Neural cell (in vitro differentiated cells): Measurements from ENCODE around the gene GRM2. TPM values are rescaled to one million over a fixed set of nuclear protein-coding genes. Genes with fewer than 3 reads are reported as not detected.

ENCODE experiments used
- H2AFZ ChIP-seq: fragments of 200-600, 300-800 bp; sonication (generic), shearing (Covaris generic); 2 replicates; pipeline ENCODE4 v1.6.0; 2014; ENCODE audit warnings: low read depth, mild to moderate bottlenecking, antibody characterized with exemption, low read length, moderate library complexity
- H3F3A ChIP-seq: fragments of 200-600 bp; shearing (Covaris generic); 2 replicates; pipeline ENCODE4 v1.6.1; 2016; ENCODE audit warnings: mild to moderate bottlenecking, moderate library complexity, mixed read lengths, antibody characterized with exemption, low read length; ENCODE audit not compliant: insufficient read depth, poor library complexity, severe bottlenecking
- H3K27ac ChIP-seq: fragments of 200-600, 300-800 bp; sonication (generic), shearing (Covaris generic); 2 replicates; pipeline ENCODE4 v1.5.1; 2014; ENCODE audit warnings: mild to moderate bottlenecking, low read length, moderate library complexity
- H3K27me3 ChIP-seq: fragments of 300-800, 200-600 bp; sonication (generic), shearing (Covaris generic); 2 replicates; pipeline ENCODE4 v1.6.0; 2014; ENCODE audit warnings: mild to moderate bottlenecking, low read depth, low read length, moderate library complexity; ENCODE audit not compliant: insufficient read depth
- H3K36me3 ChIP-seq: fragments of 300-800, 200-600 bp; sonication (generic), shearing (Covaris generic); 2 replicates; pipeline ENCODE4 v1.5.1; 2014; ENCODE audit warnings: mild to moderate bottlenecking, antibody characterized with exemption, low read length, moderate library complexity; ENCODE audit not compliant: insufficient read depth
- H3K4me2 ChIP-seq: fragments of 300-800, 200-600 bp; sonication (generic), shearing (Covaris generic); 2 replicates; pipeline ENCODE4 v1.6.0; 2014; ENCODE audit warnings: mild to moderate bottlenecking, low read length
- H3K4me3 ChIP-seq: fragments of 300-800, 200-600 bp; sonication (generic), shearing (Covaris generic); 2 replicates; pipeline ENCODE4 v1.5.1; 2014; ENCODE audit warnings: mild to moderate bottlenecking, low read length, moderate library complexity
- H3K79me2 ChIP-seq: fragments of 200-600 bp; shearing (Covaris generic); replicated peaks from 2 replicates; pipeline ENCODE4 v1.6.0; 2014; ENCODE audit warnings: mild to moderate bottlenecking, low read length, moderate library complexity; ENCODE audit not compliant: insufficient read depth
- H3K9ac ChIP-seq: fragments of 300-800, 200-600 bp; sonication (generic), shearing (Covaris generic); 2 replicates; pipeline ENCODE4 v1.6.1; 2016; ENCODE audit warnings: mild to moderate bottlenecking, low read length, mixed read lengths
- H3K9me2 ChIP-seq: fragments of 200-600 bp; shearing (Covaris generic); 2 replicates; pipeline ENCODE4 v1.6.1; 2016; ENCODE audit warnings: mild to moderate bottlenecking, low read length, mixed read lengths; ENCODE audit not compliant: insufficient read depth
- H3K9me3 ChIP-seq: fragments of 200-600, 300-800 bp; sonication (generic), shearing (Covaris generic); 2 replicates; pipeline ENCODE4 v1.6.1; 2016; ENCODE audit warnings: mild to moderate bottlenecking, mixed run types, low read length, moderate library complexity, mixed read lengths
- H4K20me1 ChIP-seq: fragments of 200-600 bp; shearing (Covaris generic); 2 replicates; pipeline ENCODE4 v1.6.1; 2016; ENCODE audit warnings: mild to moderate bottlenecking, mixed run types; ENCODE audit not compliant: insufficient read depth
- CTCF ChIP-seq: fragments of 450-650 bp; IDR thresholded peaks from 2 replicates; pipeline ENCODE4 v1.5.1; 2014; ENCODE audit warnings: antibody characterized with exemption, mild to moderate bottlenecking, moderate library complexity; ENCODE audit not compliant: poor library complexity, severe bottlenecking
- EP300 ChIP-seq: fragments of 450-650 bp; conservative IDR thresholded peaks from 2 replicates; pipeline ENCODE4 v1.6.1; 2014; ENCODE audit warnings: antibody characterized with exemption, mild to moderate bottlenecking, moderate library complexity; ENCODE audit not compliant: poor library complexity, severe bottlenecking
- EZH2 ChIP-seq: fragments of 200-600, 300-800 bp; shearing (Covaris generic), sonication (generic); IDR thresholded peaks from 2 replicates; pipeline ENCODE4 v1.6.1; 2014; ENCODE audit warnings: antibody characterized with exemption, low read length, borderline replicate concordance, mild to moderate bottlenecking; ENCODE audit not compliant: insufficient read depth, poor library complexity, severe bottlenecking
- MXI1 ChIP-seq: fragments of 450-650 bp; conservative IDR thresholded peaks from 2 replicates; pipeline ENCODE4 v1.6.1; 2014; ENCODE audit warnings: antibody characterized with exemption, mild to moderate bottlenecking; ENCODE audit not compliant: poor library complexity, severe bottlenecking
- POLR2AphosphoS5 ChIP-seq: IDR thresholded peaks from 2 replicates; pipeline ENCODE4 v1.6.1; 2012
- RAD21 ChIP-seq: fragments of 450-650 bp; conservative IDR thresholded peaks from 2 replicates; pipeline ENCODE4 v1.6.1; 2014; ENCODE audit warnings: antibody characterized with exemption, mild to moderate bottlenecking, moderate library complexity
- SMC3 ChIP-seq: fragments of 450-650 bp; conservative IDR thresholded peaks from 2 replicates; pipeline ENCODE4 v1.6.1; 2014; ENCODE audit warnings: antibody characterized with exemption, mild to moderate bottlenecking, moderate library complexity; ENCODE audit not compliant: poor library complexity
- TAF1 ChIP-seq: IDR thresholded peaks from 2 replicates; pipeline ENCODE4 v1.6.1; 2012; ENCODE audit warnings: low read depth
- polyA plus RNA-seq: library from polyadenylated mRNA; depleted of rRNA; stranded (reverse); fragments of >200 nt; gene quantifications from 2 replicates; pipeline ENCODE4 v1.2.3, GENCODE V29; 2014
- TF ChIP-seq, protein P1 (sequence below): IDR thresholded peaks from 2 replicates; pipeline ENCODE4 v1.6.1; 2012; ENCODE audit warnings: borderline replicate concordance

The GRM2 gene
- polyA plus RNA-seq, 1 donor from 2014 or later, result 9.1 TPM

DNA sequence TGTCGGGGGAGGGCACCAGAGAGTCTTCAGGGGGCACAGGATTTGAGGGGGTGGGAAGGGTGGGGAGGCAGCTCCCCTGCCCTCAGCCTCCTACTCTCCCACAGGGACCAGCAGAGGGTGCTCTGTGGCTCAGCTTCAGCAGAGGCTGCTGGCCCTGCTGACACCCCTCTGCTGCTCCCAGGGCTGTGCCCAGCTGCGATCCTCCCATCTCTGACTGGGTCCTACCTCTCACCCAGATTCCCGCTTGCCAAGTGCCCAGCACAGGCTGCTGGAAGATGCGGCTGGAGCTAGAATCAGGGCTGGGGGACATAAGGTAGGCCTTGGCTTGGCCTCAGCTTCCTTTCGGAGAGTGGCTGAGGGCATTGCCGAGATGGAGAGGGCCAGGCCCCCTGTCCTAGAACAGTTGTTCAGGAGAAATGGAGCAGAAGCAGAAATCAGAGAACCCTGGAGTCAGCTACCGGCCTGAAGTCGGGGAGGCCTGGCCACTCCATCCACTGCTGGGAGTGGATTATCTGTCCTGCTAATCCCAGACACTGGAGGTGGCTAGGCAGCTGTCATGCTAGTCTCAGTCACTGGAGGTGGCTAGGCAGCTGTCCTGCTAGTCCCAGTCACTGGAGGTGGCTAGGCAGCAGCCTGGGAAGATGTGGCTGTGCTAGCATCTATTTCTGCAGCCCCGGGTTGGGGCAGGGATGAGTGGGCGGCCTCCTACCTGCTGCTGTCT lies 3.9 kb downstream of the GRM2 start:
- no peaks in the 10 kb centered on the region for H3K9me2 ChIP-seq
- no peaks in the 10 kb centered on the region for H3K36me3 ChIP-seq
- peaks cover 14% of the 10 kb centered on the region for H3K27me3 ChIP-seq
- H3K9me3 ChIP-seq, result no peaks in the 10 kb centered on the region
- H2AFZ ChIP-seq, result no peak overlapping the region
- H3K27ac ChIP-seq, result no peak overlapping the region
- no peaks in the 10 kb centered on the region for H4K20me1 ChIP-seq
- no peak overlapping the region for H3K4me3 ChIP-seq
- H3F3A ChIP-seq, result no peaks in the 10 kb centered on the region
- no peak for TF ChIP-seq MXI1
- H3K79me2 ChIP-seq, result no peaks in the 10 kb centered on the region
- no peak overlapping the region for H3K4me2 ChIP-seq
- H3K9ac ChIP-seq, result no peak overlapping the region

DNA sequence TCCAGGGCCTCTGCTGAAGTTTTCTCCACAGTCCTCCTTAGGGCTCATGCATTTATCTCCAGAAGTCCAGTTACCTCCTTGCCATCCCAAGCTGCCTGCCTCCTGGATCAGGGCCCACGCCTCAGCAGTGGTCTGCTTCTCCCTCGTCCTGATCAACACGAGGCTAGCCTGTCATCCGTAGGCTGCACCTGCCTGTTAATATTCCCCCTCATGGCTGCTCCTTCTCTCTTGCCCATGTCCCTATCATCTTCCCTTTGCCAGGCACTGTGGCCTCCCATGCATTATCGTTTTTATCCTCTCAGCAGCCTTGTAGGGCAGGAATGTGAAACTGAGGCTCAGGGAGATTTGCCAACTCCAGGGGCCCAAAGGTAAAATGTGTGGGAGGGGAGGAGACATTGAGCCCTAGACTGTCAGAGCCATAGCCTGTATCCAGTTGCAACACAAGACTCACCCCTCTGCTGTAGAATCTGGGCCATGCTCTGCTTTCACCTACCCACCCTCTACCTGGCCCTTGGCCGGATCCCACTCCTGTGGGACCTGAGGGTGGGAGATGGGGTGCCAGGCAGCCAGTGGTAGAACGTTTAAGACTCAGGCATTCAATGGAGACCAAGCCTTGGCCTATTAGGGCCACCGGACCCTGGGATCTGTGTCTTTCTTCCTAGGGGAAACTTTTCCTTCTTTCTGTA lies 4.6 kb downstream of the GRM2 start:
- H3K4me3 ChIP-seq, result no peak overlapping the region
- H3F3A ChIP-seq, result no peaks in the 10 kb centered on the region
- no peaks in the 10 kb centered on the region for H3K9me2 ChIP-seq
- no peak overlapping the region for H2AFZ ChIP-seq
- H3K4me2 ChIP-seq, result no peak overlapping the region
- no peak overlapping the region for H3K27ac ChIP-seq
- no peaks in the 10 kb centered on the region for H3K36me3 ChIP-seq
- peaks cover 14% of the 10 kb centered on the region for H3K27me3 ChIP-seq
- H3K9ac ChIP-seq, result no peak overlapping the region
- H3K9me3 ChIP-seq, result no peaks in the 10 kb centered on the region
- H3K79me2 ChIP-seq, result no peaks in the 10 kb centered on the region
- H4K20me1 ChIP-seq, result no peaks in the 10 kb centered on the region
- TF ChIP-seq POLR2AphosphoS5, result no peak
- no peak for TF ChIP-seq TAF1
- TF ChIP-seq MXI1, result no peak
- TF ChIP-seq, protein P1, sequence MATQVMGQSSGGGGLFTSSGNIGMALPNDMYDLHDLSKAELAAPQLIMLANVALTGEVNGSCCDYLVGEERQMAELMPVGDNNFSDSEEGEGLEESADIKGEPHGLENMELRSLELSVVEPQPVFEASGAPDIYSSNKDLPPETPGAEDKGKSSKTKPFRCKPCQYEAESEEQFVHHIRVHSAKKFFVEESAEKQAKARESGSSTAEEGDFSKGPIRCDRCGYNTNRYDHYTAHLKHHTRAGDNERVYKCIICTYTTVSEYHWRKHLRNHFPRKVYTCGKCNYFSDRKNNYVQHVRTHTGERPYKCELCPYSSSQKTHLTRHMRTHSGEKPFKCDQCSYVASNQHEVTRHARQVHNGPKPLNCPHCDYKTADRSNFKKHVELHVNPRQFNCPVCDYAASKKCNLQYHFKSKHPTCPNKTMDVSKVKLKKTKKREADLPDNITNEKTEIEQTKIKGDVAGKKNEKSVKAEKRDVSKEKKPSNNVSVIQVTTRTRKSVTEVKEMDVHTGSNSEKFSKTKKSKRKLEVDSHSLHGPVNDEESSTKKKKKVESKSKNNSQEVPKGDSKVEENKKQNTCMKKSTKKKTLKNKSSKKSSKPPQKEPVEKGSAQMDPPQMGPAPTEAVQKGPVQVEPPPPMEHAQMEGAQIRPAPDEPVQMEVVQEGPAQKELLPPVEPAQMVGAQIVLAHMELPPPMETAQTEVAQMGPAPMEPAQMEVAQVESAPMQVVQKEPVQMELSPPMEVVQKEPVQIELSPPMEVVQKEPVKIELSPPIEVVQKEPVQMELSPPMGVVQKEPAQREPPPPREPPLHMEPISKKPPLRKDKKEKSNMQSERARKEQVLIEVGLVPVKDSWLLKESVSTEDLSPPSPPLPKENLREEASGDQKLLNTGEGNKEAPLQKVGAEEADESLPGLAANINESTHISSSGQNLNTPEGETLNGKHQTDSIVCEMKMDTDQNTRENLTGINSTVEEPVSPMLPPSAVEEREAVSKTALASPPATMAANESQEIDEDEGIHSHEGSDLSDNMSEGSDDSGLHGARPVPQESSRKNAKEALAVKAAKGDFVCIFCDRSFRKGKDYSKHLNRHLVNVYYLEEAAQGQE, result no peak
- no peak for TF ChIP-seq EZH2
- no peak for TF ChIP-seq RAD21
- no peak for TF ChIP-seq EP300
- no peak for TF ChIP-seq SMC3
- no peak for TF ChIP-seq CTCF
